Testis (tissue), 3 donors: ENCODE data around the gene HS3ST3A1. TPM values are rescaled to one million over a fixed set of nuclear protein-coding genes. Genes with fewer than 3 reads are reported as not detected.

Source experiments
- DNase-seq: peaks from one replicate; pipeline ENCODE4 v3.0.0-alpha.2; 2019
- H3K27ac ChIP-seq, 2 donors: fragments of 200-600 bp; sonication (generic); one replicate each; pipeline ENCODE4 v1.5.1; 2019
- H3K27me3 ChIP-seq: fragments of 200-600 bp; sonication (generic); one replicate; pipeline ENCODE4 v1.5.1; 2019
- H3K36me3 ChIP-seq: fragments of 200-600 bp; sonication (generic); one replicate; pipeline ENCODE4 v1.5.1; 2017; ENCODE audit warnings: low read depth; ENCODE audit errors: missing control alignments
- H3K4me1 ChIP-seq: fragments of 200-600 bp; sonication (generic); one replicate; pipeline ENCODE4 v1.5.1; 2019
- H3K4me3 ChIP-seq, 2 donors: fragments of 200-600 bp; sonication (generic); one replicate each; pipeline ENCODE4 v1.5.1; 2017 to 2019
- H3K9me3 ChIP-seq: fragments of 200-600 bp; sonication (generic); one replicate; pipeline ENCODE4 v1.5.1; 2017
- POLR2A ChIP-seq: fragments of 450-650 bp; IDR thresholded peaks from one replicate; pipeline ENCODE4 v1.6.1; 2017; ENCODE audit warnings: antibody characterized with exemption, mild to moderate bottlenecking, moderate library complexity
- WGBS, 2 donors: methylation state at CpG; one replicate each; pipeline ENCODE4 v1.1.5; 2018; 5-methylcytosine and 5-hydroxymethylcytosine counted together
- intact Hi-C: fragments of 100-400 bp; cut with DNase I; formaldehyde crosslinking; loops from one replicate; pipeline ENCODE4 v1.15.1; 2023; ENCODE audit warnings: low total_unique reads
- polyA plus RNA-seq: library from polyadenylated mRNA; stranded (reverse); fragments of 350-450 nt; fragmentation: Illumina TruSeq; extraction: RNeasy Lipid Tissue Mini Kit (QIAGEN cat#74804); gene quantifications from one replicate; pipeline ENCODE4 v1.2.3, GENCODE V29; 2014; ENCODE audit warnings: low read depth, low replicate concordance; ENCODE audit not compliant: insufficient read depth
- total RNA-seq, 2 donors: library from RNA; depleted of rRNA; stranded (reverse); fragments of >200 nt; gene quantifications; one replicate each; pipeline ENCODE4 v1.2.3, GENCODE V29; 2016
- TF ChIP-seq, protein P1 (sequence below), 3 experiments: fragments of 450-650 bp in 2 of 3; fragments of 200-600 bp in 1 of 3; sonication (generic) in 1 of 3; IDR thresholded peaks; one replicate each; pipeline ENCODE4 v1.5.1; 2016 to 2019; ENCODE audit warnings: antibody characterized with exemption in 3 of 3, mild to moderate bottlenecking in 2 of 3, moderate library complexity in 1 of 3

The HS3ST3A1 gene
- total and polyA plus RNA-seq, 3 donors from 2014 or later, result 3.9 to 5.9 (median 5.8) TPM

DNA sequence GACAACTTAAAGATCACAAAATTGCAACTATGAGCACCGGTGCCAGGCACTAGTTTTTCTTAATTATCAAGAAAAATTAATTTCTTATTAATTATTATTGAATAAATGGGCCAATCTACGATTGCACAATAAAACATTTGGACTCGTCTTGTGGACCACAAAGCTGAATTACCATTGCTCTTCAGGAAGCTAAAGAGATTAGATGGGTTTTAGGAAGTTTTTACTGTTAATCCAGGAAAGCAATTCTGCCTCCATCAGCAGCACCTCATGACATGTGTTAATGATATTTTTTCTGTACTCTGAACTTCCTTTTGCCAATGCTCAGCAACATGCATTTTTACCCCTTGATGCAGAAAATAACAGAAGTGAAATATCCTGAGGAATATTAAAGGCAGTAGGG, 37.9 kb downstream of the HS3ST3A1 start:
- no peaks in the 10 kb centered on the region for H3K9me3 ChIP-seq
- no peaks in the 10 kb centered on the region for H3K36me3 ChIP-seq
- H3K4me1 ChIP-seq, result no peaks in the 10 kb centered on the region
- intact Hi-C loops, result no loop called here
- no peak overlapping the region for H3K27ac ChIP-seq
- no peak overlapping the region for H3K4me3 ChIP-seq
- TF ChIP-seq, protein P1, sequence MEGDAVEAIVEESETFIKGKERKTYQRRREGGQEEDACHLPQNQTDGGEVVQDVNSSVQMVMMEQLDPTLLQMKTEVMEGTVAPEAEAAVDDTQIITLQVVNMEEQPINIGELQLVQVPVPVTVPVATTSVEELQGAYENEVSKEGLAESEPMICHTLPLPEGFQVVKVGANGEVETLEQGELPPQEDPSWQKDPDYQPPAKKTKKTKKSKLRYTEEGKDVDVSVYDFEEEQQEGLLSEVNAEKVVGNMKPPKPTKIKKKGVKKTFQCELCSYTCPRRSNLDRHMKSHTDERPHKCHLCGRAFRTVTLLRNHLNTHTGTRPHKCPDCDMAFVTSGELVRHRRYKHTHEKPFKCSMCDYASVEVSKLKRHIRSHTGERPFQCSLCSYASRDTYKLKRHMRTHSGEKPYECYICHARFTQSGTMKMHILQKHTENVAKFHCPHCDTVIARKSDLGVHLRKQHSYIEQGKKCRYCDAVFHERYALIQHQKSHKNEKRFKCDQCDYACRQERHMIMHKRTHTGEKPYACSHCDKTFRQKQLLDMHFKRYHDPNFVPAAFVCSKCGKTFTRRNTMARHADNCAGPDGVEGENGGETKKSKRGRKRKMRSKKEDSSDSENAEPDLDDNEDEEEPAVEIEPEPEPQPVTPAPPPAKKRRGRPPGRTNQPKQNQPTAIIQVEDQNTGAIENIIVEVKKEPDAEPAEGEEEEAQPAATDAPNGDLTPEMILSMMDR (IDR thresholded peaks at IDR 0.05), result no peak
- no peak for TF ChIP-seq POLR2A
- no peaks in the 10 kb centered on the region for H3K27me3 ChIP-seq
- 86 to 92% methylated on average over 3 of the region's 3 CpGs for WGBS, 2 donors
- no peak for DNase-seq

DNA sequence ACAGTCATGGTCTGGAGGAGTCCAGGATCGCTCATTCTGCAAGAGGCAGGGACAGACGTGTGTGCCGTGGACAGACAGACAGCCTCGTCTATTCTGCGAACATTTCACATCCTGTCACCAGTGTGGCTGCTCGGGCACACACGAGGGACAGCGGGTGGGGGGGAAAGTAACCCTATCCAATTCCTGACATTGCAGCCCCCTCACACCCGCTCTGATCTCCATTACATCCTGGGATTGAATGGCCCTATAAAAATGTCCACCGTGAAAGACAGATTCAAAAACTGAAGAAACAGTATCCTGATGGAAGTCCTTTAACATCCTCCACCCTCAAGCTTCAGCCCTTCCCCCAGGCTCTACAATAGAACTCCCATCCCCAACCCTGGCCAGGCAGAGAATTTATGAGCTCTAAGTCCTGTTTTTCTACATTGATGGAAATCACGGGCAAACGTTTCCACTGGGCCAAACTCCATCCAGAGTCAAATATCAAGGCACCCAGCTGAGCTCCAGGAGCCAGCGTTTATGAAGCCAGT, 39.4 kb downstream of the HS3ST3A1 start:
- intact Hi-C loops, result no loop called here
- H3K4me1 ChIP-seq, result no peaks in the 10 kb centered on the region
- no peak for DNase-seq
- no peaks in the 10 kb centered on the region for H3K9me3 ChIP-seq
- no peaks in the 10 kb centered on the region for H3K36me3 ChIP-seq
- TF ChIP-seq, protein P1 (IDR thresholded peaks at IDR 0.05), result no peak
- 45 to 68% methylated on average over 13 of the region's 13 CpGs for WGBS, 2 donors
- H3K4me3 ChIP-seq, result no peak overlapping the region
- no peaks in the 10 kb centered on the region for H3K27me3 ChIP-seq
- no peak overlapping the region for H3K27ac ChIP-seq

DNA sequence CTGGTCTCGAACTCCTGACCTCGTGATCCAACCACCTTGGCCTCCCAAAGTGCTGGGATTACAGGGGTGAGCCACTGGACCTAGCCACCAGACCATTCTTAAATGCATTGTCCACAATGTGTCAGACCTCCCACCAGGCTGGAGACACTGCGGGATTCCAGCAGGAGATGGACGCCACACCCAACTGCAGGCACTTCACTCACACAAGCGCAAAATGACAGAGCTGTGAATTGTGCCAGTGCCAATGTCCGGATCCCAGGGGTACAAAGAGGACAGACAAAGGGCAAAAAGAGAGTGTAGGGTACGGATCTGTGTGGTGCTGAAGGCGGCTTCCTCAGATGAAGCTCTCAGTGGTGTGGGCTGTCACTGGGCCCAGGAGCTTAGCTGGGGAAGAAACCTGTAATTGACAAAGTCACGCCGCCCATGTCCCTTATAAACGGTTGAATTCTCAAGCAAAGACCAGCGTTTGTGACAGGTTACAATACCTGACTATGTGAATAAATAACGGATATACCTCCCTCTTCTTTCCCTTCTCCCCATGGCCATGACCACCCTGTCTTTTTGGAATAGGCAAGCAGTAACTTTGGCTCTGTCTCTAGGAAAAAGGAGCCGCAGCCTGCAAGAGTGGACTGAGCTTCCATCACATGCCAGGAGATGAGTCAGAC, 40.0 kb downstream of the HS3ST3A1 start:
- Histone ChIP-seq H3K4me1 (no peaks in the 10 kb centered on the region), H3K4me3 (no peak overlapping the region), H3K9me3 (no peaks in the 10 kb centered on the region), H3K27ac (no peak overlapping the region), H3K36me3 (no peaks in the 10 kb centered on the region), H3K27me3 (no peaks in the 10 kb centered on the region)
- TF ChIP-seq, protein P1 (IDR thresholded peaks at IDR 0.05), result no peak
- no peak for TF ChIP-seq POLR2A
- intact Hi-C loops, result no loop called here
- peak; percentile 67 for DNase-seq
- 79 to 81% methylated on average over 14 of the region's 14 CpGs for WGBS, 2 donors

DNA sequence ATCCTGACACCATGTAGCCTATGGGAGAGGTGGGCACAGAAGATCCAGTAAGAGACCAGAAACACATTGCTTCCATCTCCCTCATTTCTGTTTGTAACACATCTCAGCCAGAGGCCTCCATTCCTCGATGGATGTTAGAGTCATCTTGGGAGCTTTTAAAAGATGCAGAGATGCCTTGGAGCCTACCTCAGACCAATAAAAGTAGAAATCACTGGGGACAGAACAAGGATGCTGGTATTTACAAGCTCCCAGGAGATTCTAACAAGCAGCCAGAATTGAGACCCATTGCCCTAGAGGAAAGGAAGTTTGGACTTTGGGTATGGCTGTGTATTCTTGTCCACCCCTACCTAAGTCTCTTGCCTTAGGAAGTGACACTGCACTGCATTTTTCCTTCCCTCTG, 40.8 kb downstream of the HS3ST3A1 start:
- TF ChIP-seq POLR2A, result no peak
- TF ChIP-seq, protein P1 (IDR thresholded peaks at IDR 0.05), result no peak
- intact Hi-C loops, result no loop called here
- no peaks in the 10 kb centered on the region for H3K4me1 ChIP-seq
- no peak overlapping the region for H3K27ac ChIP-seq
- WGBS, 2 donors, result 69 to 77% methylated on average over 1 of the region's 1 CpG
- H3K4me3 ChIP-seq, result no peak overlapping the region
- H3K9me3 ChIP-seq, result no peaks in the 10 kb centered on the region
- no peaks in the 10 kb centered on the region for H3K27me3 ChIP-seq
- DNase-seq, result no peak
- H3K36me3 ChIP-seq, result no peaks in the 10 kb centered on the region

DNA sequence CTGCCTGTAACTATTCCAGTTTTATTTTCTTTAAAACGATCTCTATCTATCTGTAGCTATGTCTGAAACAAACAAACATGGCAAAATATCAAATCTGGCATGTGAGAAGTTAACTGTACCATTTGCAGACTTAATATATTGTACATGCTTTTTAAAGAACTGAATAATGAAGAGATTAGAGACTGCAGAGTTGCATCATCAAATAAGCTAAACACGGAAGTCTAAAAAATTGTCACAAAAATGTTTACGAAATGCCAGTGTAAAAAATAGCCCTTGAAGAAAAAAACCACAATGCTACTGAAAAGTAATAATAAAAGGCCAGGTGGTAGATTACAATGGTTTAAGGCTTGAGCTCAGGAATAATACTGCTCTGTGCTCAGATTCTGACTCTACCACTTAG, 43.1 kb downstream of the HS3ST3A1 start:
- Histone ChIP-seq H3K9me3 (no peaks in the 10 kb centered on the region), H3K27ac (no peak overlapping the region), H3K4me3 (no peak overlapping the region), H3K36me3 (no peaks in the 10 kb centered on the region), H3K4me1 (no peaks in the 10 kb centered on the region), H3K27me3 (no peaks in the 10 kb centered on the region)
- intact Hi-C loops, result no loop called here
- TF ChIP-seq POLR2A, result no peak
- TF ChIP-seq, protein P1 (IDR thresholded peaks at IDR 0.05), result no peak
- no peak for DNase-seq
- 62 to 72% methylated on average over 3 of the region's 3 CpGs for WGBS, 2 donors
